ENCODE measurements around the gene MCL1. TPM values are rescaled to one million over a fixed set of nuclear protein-coding genes. Genes with fewer than 3 reads are reported as not detected.

MCL1 gene
- total and polyA plus RNA-seq, 2 of the 13 experiments (the other 11 are each of a cell fraction or from before 2014, with no cell fraction given): 69.5 to 125 TPM

GRCh38 chr1:150579110-150579944 lies at the start of gene MCL1 (continued):
- 0 out of 2 replicates have a peak, but pooled peaks have one; percentile 43 for TF ChIP-seq ZBTB37 (CRISPR knock-in tag; IDR thresholded peaks at IDR 0.05)
- peak; percentile 12; the same call in 1 of the 2 replicates for TF ChIP-seq ATF3 (CRISPR knock-in tag; IDR thresholded peaks at IDR 0.05)
- peak; percentile 99 for TF ChIP-seq AGO2 (optimal IDR thresholded peaks at IDR 0.05; ENCODE audit: low read depth, low read length)
- 0 out of 2 replicates have a peak, but pooled peaks have one; percentile 59 for TF ChIP-seq YEATS2 (CRISPR knock-in tag; IDR thresholded peaks at IDR 0.05; ENCODE audit: borderline replicate concordance)
- TF ChIP-seq ZNF317 (CRISPR knock-in tag; IDR thresholded peaks at IDR 0.05): 0 out of 2 replicates have a peak, but pooled peaks have one; percentile 23
- TF ChIP-seq IKZF5 (CRISPR knock-in tag; IDR thresholded peaks at IDR 0.05): peak; percentile 62; the same call in 1 of the 2 replicates
- no peak for TF ChIP-seq ZFP1 (CRISPR knock-in tag; IDR thresholded peaks at IDR 0.05)
- no peak for TF ChIP-seq GPN1 (CRISPR knock-in tag; IDR thresholded peaks at IDR 0.05; ENCODE audit: borderline replicate concordance)
- TF ChIP-seq ZNF143 (CRISPR knock-in tag; IDR thresholded peaks at IDR 0.05): peak; percentile 43; the same call in 1 of the 2 replicates
- TF ChIP-seq RBM22 (optimal IDR thresholded peaks at IDR 0.05; ENCODE audit: low read length): peak; percentile 14
- TF ChIP-seq ETV5 (CRISPR knock-in tag; IDR thresholded peaks at IDR 0.05; ENCODE audit: borderline replicate concordance): peak; percentile 78; the same call in 1 of the 2 replicates
- TF ChIP-seq ZBTB10 (CRISPR knock-in tag; IDR thresholded peaks at IDR 0.05; ENCODE audit: borderline replicate concordance): peak; percentile 69; the same call in 1 of the 2 replicates
- TF ChIP-seq ZBTB21 (CRISPR knock-in tag; IDR thresholded peaks at IDR 0.05): 0 out of 2 replicates have a peak, but pooled peaks have one; percentile 24
- TF ChIP-seq ZNF749 (CRISPR knock-in tag; IDR thresholded peaks at IDR 0.05; ENCODE audit: borderline replicate concordance): peak; percentile 69; the same call in 1 of the 2 replicates
- TF ChIP-seq DDIT3 (CRISPR knock-in tag; IDR thresholded peaks at IDR 0.05): 0 out of 2 replicates have a peak, but pooled peaks have one; percentile 48
- TF ChIP-seq LCORL (IDR thresholded peaks at IDR 0.05): no peak
- peak; percentile 53; the same call in 1 of the 2 replicates for TF ChIP-seq LCORL (CRISPR knock-in tag; IDR thresholded peaks at IDR 0.05)
- peak; percentile 46; the same call in 1 of the 2 replicates for TF ChIP-seq HNF1B (CRISPR knock-in tag; IDR thresholded peaks at IDR 0.05)
- TF ChIP-seq ZNF441 (CRISPR knock-in tag; IDR thresholded peaks at IDR 0.05; ENCODE audit: borderline replicate concordance): no peak
